MM.1S (cell line): ENCODE data around the gene CDC23.

Source experiments
- EZH2 ChIP-seq: fragments of 300-600 bp; sonication (generic); optimal IDR thresholded peaks from 2 replicates; pipeline ENCODE3; 2017; ENCODE audit warnings: low read depth, mild to moderate bottlenecking, antibody characterized with exemption, low read length, mixed read lengths
- TF ChIP-seq, protein P1 (sequence below): fragments of 300-600 bp; sonication (generic); IDR thresholded peaks from 2 replicates; pipeline ENCODE4 v1.5.1; 2016; ENCODE audit warnings: antibody characterized with exemption, low read length, mixed read lengths

DNA sequence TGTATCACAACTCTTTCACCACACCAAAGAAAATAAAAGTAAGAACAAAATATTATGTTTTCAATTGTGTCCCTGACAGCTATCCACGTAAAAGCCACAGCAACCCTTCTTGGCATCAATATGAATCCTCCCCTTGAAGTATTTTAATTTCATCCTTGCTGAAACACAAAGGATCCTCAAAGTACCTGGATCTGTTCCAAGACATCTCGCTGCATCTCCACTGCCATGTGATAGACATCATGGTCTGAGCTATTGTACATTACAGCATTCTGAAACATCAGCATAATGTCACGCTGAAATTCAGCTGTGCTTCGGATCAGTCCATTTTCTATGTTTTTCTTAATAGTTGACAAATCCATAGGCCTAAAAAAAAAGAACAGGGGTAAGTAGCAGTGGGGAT is 52.4 kb downstream of the CDC23 start:
- TF ChIP-seq, protein P1, sequence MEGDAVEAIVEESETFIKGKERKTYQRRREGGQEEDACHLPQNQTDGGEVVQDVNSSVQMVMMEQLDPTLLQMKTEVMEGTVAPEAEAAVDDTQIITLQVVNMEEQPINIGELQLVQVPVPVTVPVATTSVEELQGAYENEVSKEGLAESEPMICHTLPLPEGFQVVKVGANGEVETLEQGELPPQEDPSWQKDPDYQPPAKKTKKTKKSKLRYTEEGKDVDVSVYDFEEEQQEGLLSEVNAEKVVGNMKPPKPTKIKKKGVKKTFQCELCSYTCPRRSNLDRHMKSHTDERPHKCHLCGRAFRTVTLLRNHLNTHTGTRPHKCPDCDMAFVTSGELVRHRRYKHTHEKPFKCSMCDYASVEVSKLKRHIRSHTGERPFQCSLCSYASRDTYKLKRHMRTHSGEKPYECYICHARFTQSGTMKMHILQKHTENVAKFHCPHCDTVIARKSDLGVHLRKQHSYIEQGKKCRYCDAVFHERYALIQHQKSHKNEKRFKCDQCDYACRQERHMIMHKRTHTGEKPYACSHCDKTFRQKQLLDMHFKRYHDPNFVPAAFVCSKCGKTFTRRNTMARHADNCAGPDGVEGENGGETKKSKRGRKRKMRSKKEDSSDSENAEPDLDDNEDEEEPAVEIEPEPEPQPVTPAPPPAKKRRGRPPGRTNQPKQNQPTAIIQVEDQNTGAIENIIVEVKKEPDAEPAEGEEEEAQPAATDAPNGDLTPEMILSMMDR, result no peak
- TF ChIP-seq EZH2, result no peak
